Mesothelial cell of epicardium (in vitro differentiated cells): ENCODE data around the gene ST8SIA6. TPM values are rescaled to one million over a fixed set of nuclear protein-coding genes. Genes with fewer than 3 reads are reported as not detected.
"Not testable (repeated sequence)": the region's sequence is repeated elsewhere in the genome, so short reads cannot be mapped to it uniquely, and the experiment has no call there.

ENCODE experiments used
- DNase-seq, 2 experiments: peaks; one replicate each; pipeline ENCODE4 v3.0.0; 2021; ENCODE audit warnings: low spot score in 2 of 2; ENCODE audit not compliant: unreplicated experiment in 2 of 2
- H3K27ac Mint-ChIP-seq: 2 replicates; pipeline ENCODE4 v1.8.0; 2021; ENCODE audit warnings: mixed read lengths
- H3K27me3 Mint-ChIP-seq: 2 replicates; pipeline ENCODE4 v1.8.0; 2021; ENCODE audit warnings: low read depth, mixed read lengths
- H3K36me3 Mint-ChIP-seq: 2 replicates; pipeline ENCODE4 v1.8.0; 2021; ENCODE audit warnings: mixed read lengths
- H3K4me1 Mint-ChIP-seq: 2 replicates; pipeline ENCODE4 v1.8.0; 2021; ENCODE audit warnings: mixed read lengths
- H3K4me3 Mint-ChIP-seq: 2 replicates; pipeline ENCODE4 v1.8.0; 2021; ENCODE audit warnings: mild to moderate bottlenecking, moderate library complexity, mixed read lengths
- H3K9me3 Mint-ChIP-seq: 2 replicates; pipeline ENCODE4 v1.8.0; 2021; ENCODE audit warnings: mixed read lengths
- total RNA-seq: library from RNA; stranded (reverse); gene quantifications from 3 replicates; pipeline ENCODE4 v1.2.1, GENCODE V29; 2021
- TF ChIP-seq, protein P1 (sequence below): fragments of 200-600 bp; sonication (generic); IDR thresholded peaks from one replicate; pipeline ENCODE4 v1.5.0; 2021; ENCODE audit warnings: antibody characterized with exemption; ENCODE audit not compliant: unreplicated experiment

ST8SIA6 gene
- total RNA-seq, 1 donor from 2014 or later = 1.4 TPM

- no peak overlapping the region for H3K27ac Mint-ChIP-seq
- peaks cover 23% of the 10 kb centered on the region for H3K4me1 Mint-ChIP-seq
- H3K36me3 Mint-ChIP-seq = peaks cover 20% of the 10 kb centered on the region
- peaks cover 51% of the 10 kb centered on the region for H3K27me3 Mint-ChIP-seq
- H3K9me3 Mint-ChIP-seq = peaks cover 24% of the 10 kb centered on the region
- no peak overlapping the region for H3K4me3 Mint-ChIP-seq
- TF ChIP-seq, protein P1, sequence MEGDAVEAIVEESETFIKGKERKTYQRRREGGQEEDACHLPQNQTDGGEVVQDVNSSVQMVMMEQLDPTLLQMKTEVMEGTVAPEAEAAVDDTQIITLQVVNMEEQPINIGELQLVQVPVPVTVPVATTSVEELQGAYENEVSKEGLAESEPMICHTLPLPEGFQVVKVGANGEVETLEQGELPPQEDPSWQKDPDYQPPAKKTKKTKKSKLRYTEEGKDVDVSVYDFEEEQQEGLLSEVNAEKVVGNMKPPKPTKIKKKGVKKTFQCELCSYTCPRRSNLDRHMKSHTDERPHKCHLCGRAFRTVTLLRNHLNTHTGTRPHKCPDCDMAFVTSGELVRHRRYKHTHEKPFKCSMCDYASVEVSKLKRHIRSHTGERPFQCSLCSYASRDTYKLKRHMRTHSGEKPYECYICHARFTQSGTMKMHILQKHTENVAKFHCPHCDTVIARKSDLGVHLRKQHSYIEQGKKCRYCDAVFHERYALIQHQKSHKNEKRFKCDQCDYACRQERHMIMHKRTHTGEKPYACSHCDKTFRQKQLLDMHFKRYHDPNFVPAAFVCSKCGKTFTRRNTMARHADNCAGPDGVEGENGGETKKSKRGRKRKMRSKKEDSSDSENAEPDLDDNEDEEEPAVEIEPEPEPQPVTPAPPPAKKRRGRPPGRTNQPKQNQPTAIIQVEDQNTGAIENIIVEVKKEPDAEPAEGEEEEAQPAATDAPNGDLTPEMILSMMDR = no peak
- no peak for DNase-seq
Observed at GRCh38 chr10:17450024-17450423, 4.4 kb downstream of the ST8SIA6 start.

DNA sequence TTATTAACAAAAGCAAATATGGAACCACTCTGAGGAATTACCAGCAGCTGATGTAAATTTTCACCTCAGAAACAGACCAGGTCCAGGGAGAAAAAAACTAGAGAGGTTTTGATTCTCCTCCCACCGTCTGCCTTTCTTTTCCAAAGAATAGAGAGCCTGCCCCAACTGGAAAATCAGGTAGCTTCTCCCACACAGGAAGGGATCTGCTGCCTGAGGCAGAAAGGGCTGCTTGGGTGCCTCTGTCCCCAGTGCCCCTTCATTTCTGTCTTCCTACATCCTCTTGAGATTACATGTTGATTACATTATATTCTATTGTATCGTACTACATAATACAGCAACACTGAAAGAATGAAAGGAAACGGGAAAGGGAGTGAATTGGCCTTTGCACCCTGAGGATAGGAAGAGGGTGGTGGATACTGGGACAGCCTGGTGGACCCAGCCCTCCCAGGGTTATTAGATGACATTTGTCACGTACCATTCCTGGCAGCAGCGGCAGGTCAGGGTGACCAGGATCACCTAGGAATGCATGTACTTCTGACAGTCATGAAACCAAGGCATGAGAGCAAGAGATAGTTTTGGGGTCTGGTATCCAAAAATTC lies 8.9 kb downstream of the ST8SIA6 start:
- Mint-ChIP-seq H3K27me3 (peaks cover 27% of the 10 kb centered on the region), H3K4me1 (peaks cover 22% of the 10 kb centered on the region), H3K27ac (peak overlapping the region; percentile 45), H3K4me3 (no peak overlapping the region), H3K36me3 (peaks cover 20% of the 10 kb centered on the region), H3K9me3 (peaks cover 19% of the 10 kb centered on the region)
- no peak for DNase-seq
- TF ChIP-seq, protein P1 = no peak

GRCh38 chr10:17444388-17444714 lies 10.0 kb downstream of the ST8SIA6 start:
- no peak overlapping the region for H3K27ac Mint-ChIP-seq
- peaks cover 12% of the 10 kb centered on the region for H3K36me3 Mint-ChIP-seq
- H3K27me3 Mint-ChIP-seq = peaks cover 16% of the 10 kb centered on the region
- DNase-seq = no peak
- H3K9me3 Mint-ChIP-seq = peaks cover 11% of the 10 kb centered on the region
- peaks cover 26% of the 10 kb centered on the region for H3K4me1 Mint-ChIP-seq
- H3K4me3 Mint-ChIP-seq = no peak overlapping the region
- TF ChIP-seq, protein P1 = no peak

- Mint-ChIP-seq H3K4me3 (no peak overlapping the region), H3K4me1 (peaks cover 26% of the 10 kb centered on the region), H3K9me3 (peaks cover 9% of the 10 kb centered on the region), H3K36me3 (peaks cover 10% of the 10 kb centered on the region), H3K27ac (no peak overlapping the region), H3K27me3 (peaks cover 15% of the 10 kb centered on the region)
- TF ChIP-seq, protein P1 = no peak
- DNase-seq = no peak
Observed at GRCh38 chr10:17443707-17444387, 10.5 kb downstream of the ST8SIA6 start.

GRCh38 chr10:17438583-17438982 lies 15.8 kb downstream of the ST8SIA6 start:
- Mint-ChIP-seq H3K36me3 (no peaks in the 10 kb centered on the region), H3K27ac (peak overlapping the region; percentile 22), H3K27me3 (peaks cover 18% of the 10 kb centered on the region), H3K4me3 (no peak overlapping the region), H3K9me3 (peaks cover 5% of the 10 kb centered on the region), H3K4me1 (peaks cover 15% of the 10 kb centered on the region)
- TF ChIP-seq, protein P1 = no peak
- no peak for DNase-seq

- not testable (repeated sequence) for H3K36me3 Mint-ChIP-seq, H3K9me3 Mint-ChIP-seq, H3K27ac Mint-ChIP-seq, DNase-seq, H3K4me3 Mint-ChIP-seq
- H3K4me1 Mint-ChIP-seq = peaks cover 14% of the 10 kb centered on the region
- H3K27me3 Mint-ChIP-seq = peaks cover 20% of the 10 kb centered on the region
Observed at GRCh38 chr10:17436578-17436977, 17.8 kb downstream of the ST8SIA6 start.
